Hindlimb muscle (tissue), 1 donor: ENCODE results near the gene RPRML. TPM values are rescaled to one million over a fixed set of nuclear protein-coding genes. Genes with fewer than 3 reads are reported as not detected.

Source experiments
- DNase-seq: peaks from one replicate; pipeline ENCODE4 v3.0.0-alpha.2; 2013
- polyA plus RNA-seq: library from polyadenylated mRNA; unstranded; fragments of 120-200 nt; gene quantifications from one replicate; pipeline ENCODE4 v1.2.1, GENCODE V29; 2013; ENCODE audit not compliant: insufficient read length

RPRML gene
- polyA plus RNA-seq, 1 donor = 0.36 TPM

GRCh38 chr17:46943501-46944393, 35.3 kb downstream of the RPRML start:
- no peak for DNase-seq

GRCh38 chr17:46943218-46943500, 35.9 kb downstream of the RPRML start:
- DNase-seq = no peak

- peak; percentile 55 for DNase-seq
Observed at GRCh38 chr17:46942441-46943217, 36.4 kb downstream of the RPRML start.

- peak; percentile 67 for DNase-seq
Observed at GRCh38 chr17:46940692-46941404, 38.2 kb downstream of the RPRML start.

- no peak for DNase-seq
Observed at GRCh38 chr17:46935658-46936266, 43.3 kb downstream of the RPRML start.

- no peak for DNase-seq
Observed at GRCh38 chr17:46931596-46931995, 47.5 kb downstream of the RPRML start.

GRCh38 chr17:46930051-46930450, 49.0 kb downstream of the RPRML start:
- no peak for DNase-seq

- no peak for DNase-seq
Observed at GRCh38 chr17:46929413-46929812, 49.6 kb downstream of the RPRML start.

GRCh38 chr17:46928467-46929261, 50.4 kb downstream of the RPRML start:
- DNase-seq = no peak

Other genes with a start within 250 kb of the RPRML start
- 2.7 TPM for gene WNT3, start 160.6 kb downstream of the RPRML start, polyA plus RNA-seq
- gene WNT9B, start 127.7 kb downstream of the RPRML start, polyA plus RNA-seq = 0.08 TPM
- gene GOSR2, start 56.1 kb downstream of the RPRML start, polyA plus RNA-seq = 29.4 TPM
- gene CDC27, start 210.0 kb upstream of the RPRML start, polyA plus RNA-seq = 44.6 TPM
- gene MYL4, start 230.1 kb upstream of the RPRML start, polyA plus RNA-seq = 1,610 TPM